HepG2 (cell line): Measurements from ENCODE around the gene ATM. TPM values are rescaled to one million over a fixed set of nuclear protein-coding genes. Genes with fewer than 3 reads are reported as not detected.

Experiments used
- ATAC-seq: fragments of 200-7000 bp; cut with Tn5 transposase; 3 replicates; pipeline ENCODE4 v1.9.1; 2020; ENCODE audit warnings: mild to moderate bottlenecking, moderate library complexity
- BruUV-seq: library from RNA; stranded (reverse); fragments of 400-500 nt; replicated peaks from 2 replicates; lab custom pipeline; 2021; lab: Mats Ljungman, UMichigan
- CTCF ChIA-PET: fragments of 300-600 bp; formaldehyde crosslinking; extraction: SDS; loops from one replicate; lab custom pipeline; 2021; ENCODE audit warnings: low total read pairs, inconsistent platforms, low intra/inter-chr PET ratio; lab: Yijun Ruan, JAX
- POLR2A ChIA-PET: fragments of 350-600 bp; sonication (Branson Sonifier 250); formaldehyde crosslinking; loops from one replicate; lab custom pipeline; 2020; ENCODE audit warnings: antibody characterized with exemption, inconsistent platforms; lab: Yijun Ruan, JAX
- DNase-seq: peaks from one replicate; pipeline ENCODE4 v3.0.0-alpha.2; 2015; ENCODE audit warnings: low spot score
- FAIRE-seq: peaks from 3 replicates; lab custom pipeline; 2011; peaks lifted over from hg19 to GRCh38; lab: Jason Lieb, UNC
- H2AFZ ChIP-seq: one replicate; pipeline ENCODE4 v1.6.1; 2011; ENCODE audit warnings: low read length, inconsistent platforms
- H3K27ac ChIP-seq: fragments of 300-600 bp; 3 replicates; pipeline ENCODE4 v1.8.0; 2011; ENCODE audit warnings: mixed run types, mild to moderate bottlenecking, mixed read lengths, low read length, inconsistent platforms; ENCODE audit not compliant: insufficient read depth; ENCODE audit errors: extremely low read length
- H3K27me3 ChIP-seq, 2 experiments: fragments of 200-600 bp in 1 of 2; 2 replicates in 1 of 2; 3 replicates in 1 of 2; pipeline versions ENCODE4 v1.6.0 to v1.8.0; 2011; ENCODE audit warnings: low read length in 2 of 2, mild to moderate bottlenecking in 2 of 2, moderate library complexity in 2 of 2, inconsistent platforms in 1 of 2; ENCODE audit not compliant: insufficient read depth in 2 of 2, control insufficient read depth in 1 of 2
- H3K36me3 ChIP-seq, 2 experiments: fragments of 200-600 bp in 1 of 2; replicated peaks in 1 of 2; 2 replicates in 1 of 2; 3 replicates in 1 of 2; pipeline versions ENCODE4 v1.5.1 to v1.8.0; 2011; ENCODE audit warnings: low read length in 2 of 2, inconsistent platforms in 1 of 2; ENCODE audit not compliant: insufficient read depth in 2 of 2, control insufficient read depth in 1 of 2
- H3K4me1 ChIP-seq: 2 replicates; pipeline ENCODE4 v1.5.1; 2012; ENCODE audit warnings: low read length, inconsistent platforms; ENCODE audit not compliant: insufficient read depth
- H3K4me2 ChIP-seq: 2 replicates; pipeline ENCODE4 v1.6.0; 2011; ENCODE audit warnings: low read depth, low read length, inconsistent platforms
- H3K4me3 ChIP-seq, 3 experiments: fragments of 200-600 bp in 1 of 3; sonication (generic), shearing (Covaris generic) in 1 of 3; replicated peaks in 1 of 3; 2 replicates each; pipeline ENCODE4 v1.5.1; 2011 to 2016; ENCODE audit warnings: low read length in 3 of 3, inconsistent platforms in 2 of 3, low read depth in 2 of 3, mild to moderate bottlenecking in 2 of 3, control low read depth in 1 of 3, mixed read lengths in 1 of 3; ENCODE audit not compliant: insufficient read depth in 1 of 3
- H3K79me2 ChIP-seq: one replicate; pipeline ENCODE4 v1.6.1; 2011; ENCODE audit warnings: low read length, inconsistent platforms; ENCODE audit not compliant: insufficient read depth
- H3K9ac ChIP-seq: 2 replicates; pipeline ENCODE4 v1.6.0; 2011; ENCODE audit warnings: mild to moderate bottlenecking, low read depth, low read length, inconsistent platforms; ENCODE audit not compliant: insufficient read depth
- H3K9me3 ChIP-seq: 2 replicates; pipeline ENCODE4 v1.5.1; 2012; ENCODE audit warnings: mild to moderate bottlenecking, low read length
- H4K20me1 ChIP-seq: 2 replicates; pipeline ENCODE4 v1.6.0; 2011; ENCODE audit warnings: inconsistent platforms, mild to moderate bottlenecking, low read length, moderate library complexity; ENCODE audit not compliant: insufficient read depth
- CEBPB ChIP-seq: IDR thresholded peaks from 2 replicates; pipeline ENCODE4 v1.6.1; 2011; ENCODE audit warnings: low read depth, low read length, improper control_type of control experiment, borderline replicate concordance
- CEBPG ChIP-seq: IDR thresholded peaks from 2 replicates; pipeline ENCODE4 v1.6.1; 2016
- GATAD1 ChIP-seq: IDR thresholded peaks from 2 replicates; pipeline ENCODE4 v1.6.1; 2016; ENCODE audit warnings: missing genetic modification reagents, missing compliant biosample characterization
- JUNB ChIP-seq: sonication (generic); formaldehyde crosslinking; IDR thresholded peaks from 2 replicates; pipeline ENCODE4 v1.8.0; 2022; ENCODE audit warnings: missing genetic modification reagents, mild to moderate bottlenecking, borderline replicate concordance
- MTA1 ChIP-seq: sonication (generic); formaldehyde crosslinking; IDR thresholded peaks from 2 replicates; pipeline ENCODE4 v1.4.0; 2020; ENCODE audit warnings: missing genetic modification reagents, mild to moderate bottlenecking, borderline replicate concordance
- PAWR ChIP-seq: sonication (generic); formaldehyde crosslinking; IDR thresholded peaks from 2 replicates; pipeline ENCODE4 v1.4.0; 2020; ENCODE audit warnings: missing genetic modification reagents, mild to moderate bottlenecking, borderline replicate concordance
- ZNF367 ChIP-seq: sonication (generic); formaldehyde crosslinking; IDR thresholded peaks from 2 replicates; pipeline ENCODE4 v1.4.0; 2020; ENCODE audit warnings: missing genetic modification reagents, borderline replicate concordance
- ZNF451 ChIP-seq: sonication (generic); formaldehyde crosslinking; IDR thresholded peaks from 2 replicates; pipeline ENCODE4 v1.5.0; 2020; ENCODE audit warnings: mild to moderate bottlenecking, missing genetic modification reagents
- WGBS: methylation state at CpG from one replicate; pipeline ENCODE4 v1.1.6; 2017; ENCODE audit warnings: low lambda C conversion rate; 5-methylcytosine and 5-hydroxymethylcytosine counted together
- in situ Hi-C: cut with HindIII; loops from 2 replicates; pipeline ENCODE4 v1.10.0; 2017; ENCODE audit warnings: low pct_unique_long_range_greater_than_20kb; ENCODE audit not compliant: extremely low pct_ligation_motif_present
- intact Hi-C: fragments of 100-400 bp; cut with micrococcal nuclease; formaldehyde crosslinking; loops from one replicate; pipeline ENCODE4 v1.10.0; 2022; ENCODE audit not compliant: unreplicated experiment
- polyA plus RNA-seq, 8 experiments: library from polyadenylated mRNA; depleted of rRNA in 3 of 8; stranded (reverse) in 7 of 8; unstranded in 1 of 8; fragments of >200 nt; fragmentation: Illumina TruSeq in 4 of 8; extraction: Trizol in 4 of 8; gene quantifications; 2 replicates each; pipeline versions ENCODE4 v1.2.1 to v1.2.3, GENCODE V29; 2011 to 2016; ENCODE audit warnings: low read depth in 4 of 8, missing spikeins in 1 of 8, mixed read lengths in 1 of 8; ENCODE audit not compliant: insufficient read depth in 1 of 8
- total RNA-seq, 5 experiments: library from RNA; depleted of rRNA; stranded (reverse); fragments of >200 nt; fragmentation: Illumina TruSeq; extraction: Trizol; gene quantifications; 2 replicates each; pipeline ENCODE4 v1.2.3, GENCODE V29; 2016; ENCODE audit warnings: low read depth in 1 of 5
- TF ChIP-seq, protein P1 (sequence below): sonication (generic); formaldehyde crosslinking; IDR thresholded peaks from 2 replicates; pipeline ENCODE4 v1.4.0; 2020; ENCODE audit warnings: missing genetic modification reagents
- TF ChIP-seq, protein P2 (sequence below): IDR thresholded peaks from 2 replicates; pipeline ENCODE4 v1.6.1; 2016
- TF ChIP-seq, protein P3 (sequence below): sonication (generic); formaldehyde crosslinking; IDR thresholded peaks from 2 replicates; pipeline ENCODE4 v1.4.0; 2020; ENCODE audit warnings: missing genetic modification reagents
- TF ChIP-seq, protein P4 (sequence below): sonication (generic); formaldehyde crosslinking; IDR thresholded peaks from 2 replicates; pipeline ENCODE4 v1.4.0; 2020; ENCODE audit warnings: missing genetic modification reagents, borderline replicate concordance

ATM gene
- total and polyA plus RNA-seq, 2 of the 13 experiments (the other 11 are each of a cell fraction or from before 2014, with no cell fraction given): 40.0 to 71.6 TPM

DNA sequence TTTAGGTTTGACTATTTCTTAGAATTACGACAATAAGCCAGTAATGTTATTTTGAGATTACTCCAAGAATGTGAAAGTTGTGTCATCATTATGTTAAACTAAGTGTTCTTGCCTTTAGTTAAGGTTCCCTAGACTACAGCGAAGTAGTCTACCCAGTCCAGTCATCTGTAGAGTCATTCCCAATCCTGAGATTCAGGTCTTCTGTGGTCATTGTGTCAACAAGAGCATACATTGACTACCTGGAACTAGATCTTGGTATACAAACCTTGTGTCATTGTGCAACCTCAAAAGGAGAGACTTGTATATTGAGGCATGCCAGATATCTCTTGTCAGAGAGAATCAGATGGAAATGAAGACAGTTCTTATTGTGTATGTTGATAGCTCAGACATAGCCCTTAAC, 115.9 kb downstream of the ATM start:
- in situ Hi-C loops (no loop called here), intact Hi-C loops (no loop called here)
- 95% methylated on average over 2 of the region's 2 CpGs for WGBS
- TF ChIP-seq CEBPB (0 out of 2 replicates have a peak, but pooled peaks have one; percentile 42), ZNF451 (CRISPR knock-in tag) (no peak)
- H3K27me3 ChIP-seq: no peaks in the 10 kb centered on the region
- no peak overlapping the region for H3K27ac ChIP-seq
- ChIA-PET CTCF (no interaction called here), POLR2A (no interaction called here)
- no peaks in the 10 kb centered on the region for H3K4me1 ChIP-seq
- no peaks in the 10 kb centered on the region for H3K9me3 ChIP-seq
- no peak overlapping the region for H3K4me3 ChIP-seq
- no TSS peak for BruUV-seq
- no peak for DNase-seq
- no peaks in the 10 kb centered on the region for H4K20me1 ChIP-seq
- no peaks in the 10 kb centered on the region for H3K79me2 ChIP-seq
- no peak overlapping the region for H3K9ac ChIP-seq
- no peak overlapping the region for H2AFZ ChIP-seq
- H3K36me3 ChIP-seq: peaks cover 5 to 27% of the 10 kb centered on the region in 2 experiments; a peak in 3 of 5 replicates
- FAIRE-seq: no peak
- H3K4me2 ChIP-seq: no peak overlapping the region
- ATAC-seq: no peak

DNA sequence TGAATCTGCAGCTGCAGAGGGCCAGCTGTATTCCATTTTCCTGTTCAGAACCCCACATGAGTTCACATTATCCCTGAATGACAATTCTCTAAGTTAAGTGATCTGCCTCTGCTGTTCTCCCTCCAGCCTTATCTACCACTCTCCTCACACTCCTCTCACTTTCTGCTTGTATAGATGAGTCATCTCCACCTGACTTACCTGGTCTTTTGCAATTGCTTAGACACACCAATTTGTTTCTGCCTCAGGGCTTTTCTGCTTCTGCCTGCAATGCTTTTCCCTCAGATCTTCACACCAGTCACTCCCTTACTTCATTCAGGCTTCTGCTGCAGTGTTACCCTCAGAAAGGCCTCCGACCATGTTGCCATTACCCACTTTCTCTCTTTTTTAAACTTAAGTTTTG, 118.1 kb downstream of the ATM start:
- intact Hi-C loops (no loop called here), in situ Hi-C loops (no loop called here)
- Histone ChIP-seq H3K79me2 (no peaks in the 10 kb centered on the region), H4K20me1 (no peaks in the 10 kb centered on the region), H3K4me3 (no peak overlapping the region), H3K27me3 (no peaks in the 10 kb centered on the region), H3K27ac (no peak overlapping the region), H3K9ac (no peak overlapping the region), H3K4me2 (no peak overlapping the region), H3K4me1 (no peaks in the 10 kb centered on the region), H3K9me3 (no peaks in the 10 kb centered on the region), H3K36me3 (peaks cover 3 to 12% of the 10 kb centered on the region in 2 experiments; a peak in 1 of 5 replicates), H2AFZ (no peak overlapping the region)
- DNase-seq (peak; percentile 62), FAIRE-seq (no peak), ATAC-seq (peak; percentile 87)
- WGBS: 97% methylated on average over 1 of the region's 1 CpG
- ChIA-PET POLR2A (no interaction called here), CTCF (no interaction called here)
- no TSS peak for BruUV-seq
- TF ChIP-seq CEBPG (CRISPR knock-in tag) (0 out of 2 replicates have a peak, but pooled peaks have one; percentile 58), PAWR (CRISPR knock-in tag) (no peak), MTA1 (CRISPR knock-in tag) (no peak), GATAD1 (CRISPR knock-in tag) (no peak), JUNB (peak; percentile 73; the same call in 1 of the 2 replicates), ZNF367 (CRISPR knock-in tag) (no peak)
- TF ChIP-seq, protein P1, sequence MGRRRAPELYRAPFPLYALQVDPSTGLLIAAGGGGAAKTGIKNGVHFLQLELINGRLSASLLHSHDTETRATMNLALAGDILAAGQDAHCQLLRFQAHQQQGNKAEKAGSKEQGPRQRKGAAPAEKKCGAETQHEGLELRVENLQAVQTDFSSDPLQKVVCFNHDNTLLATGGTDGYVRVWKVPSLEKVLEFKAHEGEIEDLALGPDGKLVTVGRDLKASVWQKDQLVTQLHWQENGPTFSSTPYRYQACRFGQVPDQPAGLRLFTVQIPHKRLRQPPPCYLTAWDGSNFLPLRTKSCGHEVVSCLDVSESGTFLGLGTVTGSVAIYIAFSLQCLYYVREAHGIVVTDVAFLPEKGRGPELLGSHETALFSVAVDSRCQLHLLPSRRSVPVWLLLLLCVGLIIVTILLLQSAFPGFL: no peak
- TF ChIP-seq, protein P2, sequence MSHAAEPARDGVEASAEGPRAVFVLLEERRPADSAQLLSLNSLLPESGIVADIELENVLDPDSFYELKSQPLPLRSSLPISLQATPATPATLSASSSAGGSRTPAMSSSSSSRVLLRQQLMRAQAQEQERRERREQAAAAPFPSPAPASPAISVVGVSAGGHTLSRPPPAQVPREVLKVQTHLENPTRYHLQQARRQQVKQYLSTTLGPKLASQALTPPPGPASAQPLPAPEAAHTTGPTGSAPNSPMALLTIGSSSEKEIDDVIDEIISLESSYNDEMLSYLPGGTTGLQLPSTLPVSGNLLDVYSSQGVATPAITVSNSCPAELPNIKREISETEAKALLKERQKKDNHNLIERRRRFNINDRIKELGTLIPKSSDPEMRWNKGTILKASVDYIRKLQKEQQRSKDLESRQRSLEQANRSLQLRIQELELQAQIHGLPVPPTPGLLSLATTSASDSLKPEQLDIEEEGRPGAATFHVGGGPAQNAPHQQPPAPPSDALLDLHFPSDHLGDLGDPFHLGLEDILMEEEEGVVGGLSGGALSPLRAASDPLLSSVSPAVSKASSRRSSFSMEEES (CRISPR knock-in tag): peak; percentile 84
- TF ChIP-seq, protein P3, sequence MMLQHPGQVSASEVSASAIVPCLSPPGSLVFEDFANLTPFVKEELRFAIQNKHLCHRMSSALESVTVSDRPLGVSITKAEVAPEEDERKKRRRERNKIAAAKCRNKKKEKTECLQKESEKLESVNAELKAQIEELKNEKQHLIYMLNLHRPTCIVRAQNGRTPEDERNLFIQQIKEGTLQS (CRISPR knock-in tag): peak; percentile 85
- TF ChIP-seq, protein P4, sequence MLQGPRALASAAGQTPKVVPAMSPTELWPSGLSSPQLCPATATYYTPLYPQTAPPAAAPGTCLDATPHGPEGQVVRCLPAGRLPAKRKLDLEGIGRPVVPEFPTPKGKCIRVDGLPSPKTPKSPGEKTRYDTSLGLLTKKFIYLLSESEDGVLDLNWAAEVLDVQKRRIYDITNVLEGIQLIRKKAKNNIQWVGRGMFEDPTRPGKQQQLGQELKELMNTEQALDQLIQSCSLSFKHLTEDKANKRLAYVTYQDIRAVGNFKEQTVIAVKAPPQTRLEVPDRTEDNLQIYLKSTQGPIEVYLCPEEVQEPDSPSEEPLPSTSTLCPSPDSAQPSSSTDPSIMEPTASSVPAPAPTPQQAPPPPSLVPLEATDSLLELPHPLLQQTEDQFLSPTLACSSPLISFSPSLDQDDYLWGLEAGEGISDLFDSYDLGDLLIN (CRISPR knock-in tag): no peak
